Left lung (tissue), 10 donors: ENCODE data around the gene STARD3. TPM values are rescaled to one million over a fixed set of nuclear protein-coding genes. Genes with fewer than 3 reads are reported as not detected.

Experiments
- ATAC-seq: fragments of 200-7000 bp; cut with Tn5 transposase; one replicate; pipeline ENCODE4 v1.9.1; 2020; ENCODE audit warnings: moderate library complexity
- DNase-seq, 4 donors: peaks; one replicate each; pipeline ENCODE4 v3.0.0-alpha.2; 2013 to 2020
- H3K27ac ChIP-seq, 2 donors: fragments of 200-600 bp; sonication (generic) in 1 of 2; one replicate each; pipeline versions ENCODE4 v1.5.0 to v1.8.0; 2020 to 2021
- H3K27me3 ChIP-seq, 2 donors: fragments of 200-600 bp; sonication (generic) in 1 of 2; one replicate each; pipeline versions ENCODE4 v1.5.0 to v1.8.0; 2020 to 2021
- H3K36me3 ChIP-seq, 2 donors: fragments of 200-600 bp; sonication (generic) in 1 of 2; one replicate each; pipeline versions ENCODE4 v1.5.0 to v1.8.0; 2020 to 2021
- H3K4me1 ChIP-seq, 2 donors: fragments of 200-600 bp; one replicate each; pipeline ENCODE4 v1.8.0; 2021
- H3K4me3 ChIP-seq, 2 donors: fragments of 200-600 bp; sonication (generic) in 1 of 2; one replicate each; pipeline versions ENCODE4 v1.5.0 to v1.8.0; 2020 to 2021; ENCODE audit warnings: mild to moderate bottlenecking in 1 of 2
- H3K9me3 ChIP-seq, 2 donors: fragments of 200-600 bp; sonication (generic) in 1 of 2; one replicate each; pipeline versions ENCODE4 v1.5.0 to v1.8.0; 2020 to 2021
- intact Hi-C, 2 donors: fragments of 100-400 bp; cut with DNase I; formaldehyde crosslinking; loops; one replicate each; pipeline versions ENCODE4 v1.11.2 to v1.14.2; 2022
- polyA plus RNA-seq, 6 donors: library from polyadenylated mRNA; unstranded; fragments of 120-200 nt; gene quantifications; one replicate each; pipeline ENCODE4 v1.2.1, GENCODE V29; 2013; ENCODE audit not compliant: insufficient read length in 6 of 6
- total RNA-seq, 2 donors: library from RNA; stranded (reverse); fragmentation: NEBNext Ultra II Directional; extraction: Animal tissue kit (Norgen Biotek cat#: 25700); gene quantifications; one replicate each; pipeline ENCODE4 v1.2.1, GENCODE V29; 2021
- TF ChIP-seq, protein P1 (sequence below), 2 donors: fragments of 200-600 bp; sonication (generic) in 1 of 2; IDR thresholded peaks; one replicate each; pipeline versions ENCODE4 v1.5.0 to v1.8.0; 2021; ENCODE audit warnings: antibody characterized with exemption in 2 of 2
- donor health status: DM: no; HTN: yes; CAD: no.
- donor health status: DM: no; HTN: no; CAD: no.

The STARD3 gene
- total and polyA plus RNA-seq, 8 donors, result 42.1 to 66.1 (median 55.9) TPM

DNA sequence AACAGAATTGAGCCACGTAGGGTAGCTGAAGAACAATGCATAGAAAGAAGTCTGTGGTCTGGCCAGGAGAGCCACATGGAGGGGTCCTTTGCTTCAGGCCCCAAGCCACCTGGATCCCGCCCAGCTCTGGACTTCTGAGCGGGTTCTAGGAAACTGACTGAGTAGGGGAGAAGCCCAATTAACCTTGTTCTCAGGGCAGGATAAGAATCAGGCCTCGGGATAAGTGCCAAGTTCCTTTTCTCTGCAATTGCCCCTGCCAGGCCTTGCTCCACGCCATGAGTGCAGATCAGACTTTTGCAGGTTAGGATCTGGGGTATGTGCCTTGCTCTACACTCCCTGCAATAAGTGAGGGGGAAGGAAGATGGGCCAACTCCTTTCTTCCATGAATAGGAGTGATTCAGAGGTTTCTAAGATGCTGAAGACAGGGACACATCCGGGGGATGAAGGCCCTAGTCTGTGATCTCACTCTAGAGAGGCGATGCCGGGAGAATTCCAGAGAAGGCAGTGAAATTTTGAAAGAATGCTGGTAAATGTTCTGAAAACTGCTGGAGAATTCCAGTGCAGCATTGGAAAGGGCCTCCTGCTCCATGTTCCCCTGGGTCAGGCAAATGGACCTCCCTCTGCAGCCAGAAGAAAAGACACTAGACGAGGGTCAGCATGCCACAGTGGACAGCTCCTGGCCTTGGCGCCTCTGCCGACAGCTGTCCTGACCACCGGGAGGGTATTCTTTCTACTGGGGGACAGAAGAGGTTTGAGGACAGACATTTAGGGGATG lies 35.0 kb upstream of the STARD3 start:
- intact Hi-C loops, result no loop called here
- ATAC-seq (no peak), DNase-seq (no peak)
- H3K27ac ChIP-seq, result no peak overlapping the region
- no peaks in the 10 kb centered on the region for H3K9me3 ChIP-seq
- TF ChIP-seq, protein P1, sequence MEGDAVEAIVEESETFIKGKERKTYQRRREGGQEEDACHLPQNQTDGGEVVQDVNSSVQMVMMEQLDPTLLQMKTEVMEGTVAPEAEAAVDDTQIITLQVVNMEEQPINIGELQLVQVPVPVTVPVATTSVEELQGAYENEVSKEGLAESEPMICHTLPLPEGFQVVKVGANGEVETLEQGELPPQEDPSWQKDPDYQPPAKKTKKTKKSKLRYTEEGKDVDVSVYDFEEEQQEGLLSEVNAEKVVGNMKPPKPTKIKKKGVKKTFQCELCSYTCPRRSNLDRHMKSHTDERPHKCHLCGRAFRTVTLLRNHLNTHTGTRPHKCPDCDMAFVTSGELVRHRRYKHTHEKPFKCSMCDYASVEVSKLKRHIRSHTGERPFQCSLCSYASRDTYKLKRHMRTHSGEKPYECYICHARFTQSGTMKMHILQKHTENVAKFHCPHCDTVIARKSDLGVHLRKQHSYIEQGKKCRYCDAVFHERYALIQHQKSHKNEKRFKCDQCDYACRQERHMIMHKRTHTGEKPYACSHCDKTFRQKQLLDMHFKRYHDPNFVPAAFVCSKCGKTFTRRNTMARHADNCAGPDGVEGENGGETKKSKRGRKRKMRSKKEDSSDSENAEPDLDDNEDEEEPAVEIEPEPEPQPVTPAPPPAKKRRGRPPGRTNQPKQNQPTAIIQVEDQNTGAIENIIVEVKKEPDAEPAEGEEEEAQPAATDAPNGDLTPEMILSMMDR (IDR thresholded peaks at IDR 0.05), result no peak
- H3K4me1 ChIP-seq, result peaks cover 11 to 46% of the 10 kb centered on the region in 2 donors
- no peaks in the 10 kb centered on the region for H3K36me3 ChIP-seq
- H3K27me3 ChIP-seq, result peaks cover 100% of the 10 kb centered on the region in 2 donors
- no peak overlapping the region for H3K4me3 ChIP-seq

DNA sequence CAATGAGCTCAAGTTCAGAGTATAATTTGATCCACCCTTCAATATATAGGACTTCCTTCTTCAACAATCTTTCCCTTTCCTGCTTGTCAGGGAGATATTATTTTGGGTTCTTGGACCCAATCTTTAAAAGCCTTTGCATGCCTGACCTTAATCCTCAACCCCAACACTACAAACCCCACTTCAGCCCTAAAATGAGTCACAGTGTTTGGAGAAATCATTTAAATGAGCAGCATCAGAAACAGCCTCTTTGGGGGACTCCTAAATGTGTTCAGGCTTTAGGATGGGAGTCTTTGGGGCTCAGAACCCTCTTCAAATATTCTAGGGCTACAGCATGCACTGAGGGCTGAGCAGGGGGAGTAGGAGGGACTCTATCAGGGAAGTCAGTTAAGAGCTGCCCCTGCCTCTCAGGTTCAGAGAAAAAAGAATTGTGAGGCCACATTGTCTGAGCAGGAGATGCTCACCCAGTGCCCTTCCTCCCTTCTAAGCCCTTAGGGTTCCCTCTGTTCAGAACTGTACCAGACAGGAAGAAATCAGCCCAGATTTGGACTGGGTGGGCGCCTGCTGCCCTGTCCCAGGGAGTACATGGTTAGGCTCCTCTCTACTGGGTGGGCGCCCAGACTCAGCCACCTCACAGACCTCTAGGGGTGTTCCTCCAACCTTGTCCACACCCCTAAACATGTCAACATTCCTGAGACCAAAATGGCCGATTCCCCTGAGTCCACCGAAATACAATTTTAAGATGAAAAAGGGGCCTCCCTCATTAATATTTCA lies 34.2 kb upstream of the STARD3 start:
- intact Hi-C loops, result no loop called here
- H3K36me3 ChIP-seq, result no peaks in the 10 kb centered on the region
- no peak overlapping the region for H3K27ac ChIP-seq
- ATAC-seq (no peak), DNase-seq (no peak)
- peaks cover 100% of the 10 kb centered on the region in 2 donors for H3K27me3 ChIP-seq
- TF ChIP-seq, protein P1 (IDR thresholded peaks at IDR 0.05), result no peak
- no peaks in the 10 kb centered on the region for H3K9me3 ChIP-seq
- no peak overlapping the region for H3K4me3 ChIP-seq
- peaks cover 13 to 51% of the 10 kb centered on the region in 2 donors for H3K4me1 ChIP-seq

DNA sequence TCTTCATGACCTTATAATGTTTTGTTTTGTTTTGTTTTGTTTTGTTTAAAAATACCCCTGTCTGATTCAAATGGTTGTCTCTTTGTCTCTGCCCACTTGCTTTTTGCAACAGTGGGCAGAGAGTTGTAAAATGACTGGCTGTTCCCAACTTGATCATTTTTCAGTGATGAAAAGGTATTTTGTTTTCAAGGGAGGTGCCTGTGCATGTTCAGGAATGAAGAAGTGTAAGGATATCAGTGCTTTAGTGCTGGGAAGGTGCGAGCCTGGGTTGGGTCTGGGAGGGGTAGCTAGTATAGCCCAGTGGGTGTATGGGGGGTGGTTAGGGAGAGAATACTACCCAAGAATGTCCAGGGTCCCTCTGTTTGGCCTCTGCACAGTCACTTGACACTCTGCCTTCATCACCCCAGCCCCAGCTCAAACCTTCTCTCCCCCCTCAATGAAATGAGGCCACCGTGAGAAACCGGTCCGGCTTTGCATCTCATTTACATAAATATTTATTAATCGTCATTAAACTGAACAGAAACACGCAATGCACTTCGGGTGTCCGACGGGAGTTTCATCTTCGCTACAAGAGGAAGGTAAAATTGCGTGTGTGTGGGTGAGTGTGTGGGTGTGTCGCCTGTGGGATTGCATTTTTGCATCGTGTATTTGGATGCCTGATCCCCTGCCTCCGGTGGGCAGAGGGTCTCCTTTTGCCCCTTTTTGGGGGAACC lies 33.5 kb upstream of the STARD3 start:
- ATAC-seq, result no peak
- no peaks in the 10 kb centered on the region for H3K9me3 ChIP-seq
- H3K27ac ChIP-seq, result no peak overlapping the region
- no peak for DNase-seq
- no peak overlapping the region for H3K4me3 ChIP-seq
- no peaks in the 10 kb centered on the region for H3K36me3 ChIP-seq
- intact Hi-C loops, result no loop called here
- TF ChIP-seq, protein P1 (IDR thresholded peaks at IDR 0.05), result no peak
- peaks cover 100% of the 10 kb centered on the region in 2 donors for H3K27me3 ChIP-seq
- H3K4me1 ChIP-seq, result peaks cover 13 to 49% of the 10 kb centered on the region in 2 donors

DNA sequence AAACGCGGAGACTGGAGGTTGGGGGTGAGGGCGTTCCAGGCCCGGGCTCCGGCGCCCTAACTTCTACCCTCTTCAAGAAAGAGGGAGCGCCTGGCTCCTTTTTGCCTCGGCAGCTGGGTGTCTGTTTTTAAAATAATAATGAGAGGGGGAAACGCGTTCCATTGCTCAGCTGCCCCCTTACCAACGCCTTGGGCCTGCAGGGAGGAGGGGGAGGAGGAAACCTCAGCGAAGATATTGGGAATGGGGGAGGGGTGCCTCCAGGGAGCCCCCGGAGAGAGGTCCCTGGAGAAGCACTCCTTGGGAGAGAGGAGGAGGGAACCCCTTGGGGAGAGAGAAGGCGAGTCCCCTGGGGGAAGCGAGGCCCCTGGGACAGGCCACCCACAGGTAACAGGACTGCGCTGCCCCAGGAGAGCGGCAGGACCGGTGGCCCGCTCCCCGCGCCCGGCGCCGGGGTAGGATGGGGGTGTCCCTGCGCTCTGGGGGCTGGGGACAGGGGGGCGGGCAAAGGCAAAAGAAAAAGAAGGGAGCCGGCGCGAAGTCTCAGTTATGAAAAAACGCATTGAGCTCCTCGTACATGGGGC lies 31.9 kb upstream of the STARD3 start:
- peaks cover 10 to 35% of the 10 kb centered on the region in 2 donors for H3K4me1 ChIP-seq
- ATAC-seq, result no peak
- H3K27me3 ChIP-seq, result peaks cover 92 to 100% of the 10 kb centered on the region in 2 donors
- TF ChIP-seq, protein P1 (IDR thresholded peaks at IDR 0.05), result no peak
- H3K36me3 ChIP-seq, result no peaks in the 10 kb centered on the region
- H3K9me3 ChIP-seq, result no peaks in the 10 kb centered on the region
- no peak for DNase-seq
- intact Hi-C loops, result no loop called here
- no peak overlapping the region for H3K4me3 ChIP-seq
- H3K27ac ChIP-seq, result no peak overlapping the region
